Endometrial microvascular endothelial cells (primary cell): Measurements from ENCODE around the gene CCNI2. TPM values are rescaled to one million over a fixed set of nuclear protein-coding genes. Genes with fewer than 3 reads are reported as not detected.
"Not testable (repeated sequence)": the region's sequence is repeated elsewhere in the genome, so short reads cannot be mapped to it uniquely, and the experiment has no call there.

ENCODE experiments used
- in situ Hi-C: cut with HindIII; loops from 2 replicates; pipeline ENCODE4 v1.10.0; 2017; ENCODE audit warnings: low sequenced_read_pairs, low pct_unique_long_range_greater_than_20kb; ENCODE audit errors: inconsistent ontology term
- total RNA-seq: library from RNA; depleted of rRNA; stranded (reverse); fragments of >200 nt; gene quantifications from one replicate; pipeline ENCODE4 v1.2.3, GENCODE V29; 2015; ENCODE audit errors: inconsistent ontology term

CCNI2 gene
- total RNA-seq, 1 donor from 2014 or later, result not detected

- in situ Hi-C loops, result not testable (repeated sequence)
Observed at GRCh38 chr5:132802685-132803066, 55.5 kb downstream of the CCNI2 start.

Other genes with a start within 250 kb of the CCNI2 start
- not detected for gene IL5, start 203.9 kb upstream of the CCNI2 start, total RNA-seq
- 10.5 TPM for gene RAD50, start 190.4 kb upstream of the CCNI2 start, total RNA-seq
- gene IL13, start 89.3 kb upstream of the CCNI2 start, total RNA-seq, result not detected
- gene IL4, start 73.4 kb upstream of the CCNI2 start, total RNA-seq, result not detected
- gene KIF3A, start 9.9 kb upstream of the CCNI2 start, total RNA-seq, result 8.0 TPM
- gene SEPTIN8, start 29.8 kb downstream of the CCNI2 start, total RNA-seq, result 61.0 TPM
- gene SOWAHA, start 65.9 kb downstream of the CCNI2 start, total RNA-seq, result not detected
- 28.4 TPM for gene SHROOM1, start 83.2 kb downstream of the CCNI2 start, total RNA-seq
- 1.3 TPM for gene GDF9, start 119.0 kb downstream of the CCNI2 start, total RNA-seq
- 184 TPM for gene UQCRQ, start 119.2 kb downstream of the CCNI2 start, total RNA-seq
- not detected for gene LEAP2, start 126.2 kb downstream of the CCNI2 start, total RNA-seq
- 35.0 TPM for gene AFF4, start 216.2 kb downstream of the CCNI2 start, total RNA-seq